GM12801 (cell line): ENCODE measurements around the gene RARB.

Source experiments
- CTCF ChIP-seq: IDR thresholded peaks from one replicate; pipeline ENCODE4 v1.5.1; 2011; ENCODE audit warnings: control low read depth; ENCODE audit not compliant: insufficient read length; ENCODE audit errors: extremely low read depth

RARB gene

GRCh38 chr3:25572336-25572735, 144.3 kb downstream of the RARB start:
- TF ChIP-seq CTCF, result no peak

- TF ChIP-seq CTCF, result no peak
Observed at GRCh38 chr3:25572919-25573385, 144.9 kb downstream of the RARB start.

GRCh38 chr3:25573386-25574171, 145.5 kb downstream of the RARB start:
- no peak for TF ChIP-seq CTCF

GRCh38 chr3:25574172-25574765, 146.2 kb downstream of the RARB start:
- TF ChIP-seq CTCF, result no peak

GRCh38 chr3:25575001-25575400, 146.9 kb downstream of the RARB start:
- TF ChIP-seq CTCF, result no peak

- TF ChIP-seq CTCF, result no peak
Observed at GRCh38 chr3:25576146-25576545, 148.1 kb downstream of the RARB start.

GRCh38 chr3:25576831-25577454, 148.9 kb downstream of the RARB start:
- no peak for TF ChIP-seq CTCF
